T-helper 1 cell treated with Interleukin-12 subunit alpha and Interleukin-12 subunit beta and Interleukin-4 antibody, amounts not matched to agents 30 ng/mL and 1 ng/mL, for 36 hours (primary cell): Measurements from ENCODE around the gene HMGCS2. TPM values are rescaled to one million over a fixed set of nuclear protein-coding genes. Genes with fewer than 3 reads are reported as not detected.

ENCODE experiments used
- intact Hi-C: fragments of 100-400 bp; cut with micrococcal nuclease; formaldehyde crosslinking; loops from one replicate; pipeline ENCODE4 v1.15.1; 2024
- total RNA-seq: library from RNA; stranded (reverse); gene quantifications from 2 replicates; pipeline ENCODE4 v1.2.3, GENCODE V29; 2022

HMGCS2 gene
- total RNA-seq, 1 donor from 2014 or later, result not detected

DNA sequence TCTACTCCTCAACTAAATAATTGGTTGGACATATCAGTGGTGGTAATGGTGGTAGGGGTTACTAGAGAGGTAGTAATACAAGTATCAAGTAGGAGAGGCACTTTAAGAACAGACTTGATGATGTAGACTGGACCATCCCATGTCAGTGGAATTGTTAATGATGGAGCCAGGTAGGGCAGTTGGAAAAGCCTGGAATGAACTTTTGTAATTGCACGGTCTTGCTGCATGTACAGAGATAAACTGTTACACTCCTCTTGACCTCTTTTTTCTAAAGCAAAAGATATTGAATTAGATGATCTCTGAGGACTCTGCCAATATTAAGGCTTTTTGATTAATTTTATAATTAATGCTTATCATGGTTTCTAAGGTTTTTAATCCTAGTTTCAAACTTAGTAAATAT, 5.8 kb downstream of the HMGCS2 start:
- intact Hi-C loops, result no loop called here

DNA sequence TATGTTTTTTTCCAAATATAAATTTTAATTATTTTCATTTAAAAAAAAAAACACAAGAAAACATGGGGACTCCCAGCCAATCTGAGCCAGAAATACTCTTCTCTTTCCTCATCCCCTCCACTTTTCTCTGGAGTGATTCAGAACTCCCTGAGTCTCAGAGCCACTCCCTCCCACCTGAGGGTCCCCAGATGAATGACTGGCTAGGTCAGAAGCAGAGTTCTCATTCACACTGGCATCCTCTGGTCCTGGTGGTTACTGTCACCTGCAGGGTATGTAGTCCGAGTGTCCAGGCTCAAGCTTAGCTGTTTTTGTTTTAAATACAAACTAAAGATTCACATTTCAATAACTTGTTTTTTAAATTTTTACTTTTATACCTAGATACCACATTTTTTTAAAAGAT, 6.3 kb downstream of the HMGCS2 start:
- intact Hi-C loops, result no loop called here

GRCh38 chr1:119758584-119758983, 10.1 kb downstream of the HMGCS2 start:
- intact Hi-C loops, result no loop called here

GRCh38 chr1:119752592-119752991, 16.1 kb downstream of the HMGCS2 start:
- intact Hi-C loops, result no loop called here

GRCh38 chr1:119748040-119748439, 20.7 kb downstream of the HMGCS2 start:
- intact Hi-C loops, result loop anchor here (10.0 kb wide), 2 partner anchors 127 to 207 kb away; no protein-coding TSS in a partner anchor

DNA sequence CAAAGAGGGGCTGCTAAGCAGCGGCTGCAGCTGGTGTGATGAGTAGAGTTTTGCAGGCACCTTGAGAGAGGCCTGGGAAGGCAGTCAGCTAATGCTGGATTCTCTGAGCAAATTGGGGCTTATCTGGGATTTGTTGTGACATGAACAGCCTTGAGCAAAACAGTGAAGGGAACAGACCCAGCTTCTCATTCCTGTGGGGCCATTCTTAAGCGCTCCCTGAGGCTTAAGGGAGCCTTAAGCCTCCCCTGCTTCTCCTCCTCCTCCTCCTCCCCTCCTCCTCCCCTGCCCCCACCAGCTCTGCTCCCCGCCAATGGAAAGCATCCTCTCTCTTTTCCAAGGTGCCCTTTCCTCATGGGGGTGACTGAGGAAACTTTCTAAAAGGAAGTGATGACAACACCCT, 21.3 kb downstream of the HMGCS2 start:
- intact Hi-C loops, result loop anchor here (10.0 kb wide), 2 partner anchors 127 to 207 kb away; no protein-coding TSS in a partner anchor

DNA sequence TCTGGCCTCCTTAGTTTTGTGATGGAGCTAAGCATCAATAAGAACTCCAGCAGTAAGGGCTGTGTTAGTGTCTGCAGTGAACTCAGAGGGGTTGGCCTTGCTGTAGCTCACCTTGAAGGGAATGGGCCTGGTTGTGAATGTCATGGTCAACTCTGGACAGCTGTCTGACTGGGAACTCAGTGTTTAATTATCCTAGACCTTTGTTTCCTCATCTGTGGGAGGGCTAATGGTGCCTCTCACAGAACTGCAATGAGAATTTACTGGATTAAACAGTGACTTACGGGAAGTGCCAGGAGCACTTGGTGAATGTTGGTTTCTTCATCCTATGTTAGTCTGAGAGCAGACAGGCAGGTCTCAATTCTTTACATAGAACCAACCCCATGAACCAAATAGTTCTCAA, 23.7 kb downstream of the HMGCS2 start:
- intact Hi-C loops, result loop anchor here (10.0 kb wide), 2 partner anchors 130 to 210 kb away; no protein-coding TSS in a partner anchor

DNA sequence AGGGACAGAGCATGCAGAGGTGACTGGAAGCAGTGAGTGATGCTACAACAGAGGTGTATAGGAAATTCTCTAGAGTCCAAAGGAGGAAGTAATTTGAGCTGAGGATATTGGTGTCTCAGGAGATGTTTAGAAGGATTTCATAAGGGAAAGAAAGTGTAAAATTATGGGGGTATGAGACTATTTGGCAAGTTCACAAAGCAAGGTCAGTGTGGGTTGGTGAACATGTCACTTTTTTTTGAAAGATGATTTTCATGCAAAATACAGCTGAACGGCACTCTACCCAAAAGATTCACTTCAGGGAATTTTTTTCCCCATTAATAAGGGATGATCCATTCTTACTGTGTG, 24.1 kb downstream of the HMGCS2 start:
- intact Hi-C loops, result loop anchor here (1.0 to 10.0 kb wide), 3 partner anchors 65 to 210 kb away; no protein-coding TSS in a partner anchor

GRCh38 chr1:119743776-119744597, 24.7 kb downstream of the HMGCS2 start:
- intact Hi-C loops, result loop anchor here (1.0 to 10.0 kb wide), 3 partner anchors 65 to 211 kb away; no protein-coding TSS in a partner anchor

DNA sequence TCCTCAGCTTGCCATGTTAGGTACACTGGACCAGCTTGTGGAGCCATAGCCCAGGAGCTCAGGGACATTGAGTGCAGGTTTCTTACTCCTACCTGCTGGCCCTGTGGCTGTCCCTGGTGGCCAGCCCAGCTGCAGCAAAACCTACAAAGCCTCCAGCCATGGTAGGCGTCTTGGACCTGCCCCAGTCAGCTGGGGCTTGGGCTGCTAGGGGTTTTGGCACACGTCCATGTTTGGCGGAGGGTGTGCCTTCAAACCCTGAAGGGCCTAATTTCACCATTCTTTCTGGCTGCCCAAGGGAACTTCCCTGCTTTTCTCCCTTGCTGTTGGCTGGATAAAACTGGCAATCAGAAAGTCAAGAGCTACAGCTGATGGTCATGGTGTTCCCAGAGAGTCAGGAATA, 25.4 kb downstream of the HMGCS2 start:
- intact Hi-C loops, result loop anchor here (10.0 kb wide), 2 partner anchors 131 to 211 kb away; no protein-coding TSS in a partner anchor

DNA sequence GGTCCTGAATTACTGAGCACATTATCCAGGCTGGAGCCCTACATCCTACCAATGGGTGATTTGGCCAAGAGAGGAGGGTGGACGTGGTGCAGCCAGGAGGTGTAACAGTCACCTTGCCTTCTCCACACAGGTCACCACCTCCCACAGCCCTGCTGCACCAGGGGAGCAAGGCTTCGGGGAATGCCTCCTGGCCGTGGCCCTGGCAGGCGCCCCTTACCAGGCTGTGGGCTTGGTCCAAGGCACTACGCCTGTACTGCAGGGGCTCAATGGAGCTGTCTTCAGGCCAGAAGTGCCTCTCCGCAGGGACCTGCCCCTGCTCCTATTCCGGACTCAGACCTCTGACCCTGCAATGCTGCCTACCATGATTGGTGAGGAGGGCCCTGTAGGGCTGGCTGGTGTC, 26.0 kb downstream of the HMGCS2 start:
- intact Hi-C loops, result loop anchor here (10.0 kb wide), 2 partner anchors 132 to 212 kb away; no protein-coding TSS in a partner anchor

- intact Hi-C loops, result loop anchor here (10.0 kb wide), 2 partner anchors 133 to 213 kb away; no protein-coding TSS in a partner anchor
Observed at GRCh38 chr1:119742202-119742601, 26.5 kb downstream of the HMGCS2 start.

DNA sequence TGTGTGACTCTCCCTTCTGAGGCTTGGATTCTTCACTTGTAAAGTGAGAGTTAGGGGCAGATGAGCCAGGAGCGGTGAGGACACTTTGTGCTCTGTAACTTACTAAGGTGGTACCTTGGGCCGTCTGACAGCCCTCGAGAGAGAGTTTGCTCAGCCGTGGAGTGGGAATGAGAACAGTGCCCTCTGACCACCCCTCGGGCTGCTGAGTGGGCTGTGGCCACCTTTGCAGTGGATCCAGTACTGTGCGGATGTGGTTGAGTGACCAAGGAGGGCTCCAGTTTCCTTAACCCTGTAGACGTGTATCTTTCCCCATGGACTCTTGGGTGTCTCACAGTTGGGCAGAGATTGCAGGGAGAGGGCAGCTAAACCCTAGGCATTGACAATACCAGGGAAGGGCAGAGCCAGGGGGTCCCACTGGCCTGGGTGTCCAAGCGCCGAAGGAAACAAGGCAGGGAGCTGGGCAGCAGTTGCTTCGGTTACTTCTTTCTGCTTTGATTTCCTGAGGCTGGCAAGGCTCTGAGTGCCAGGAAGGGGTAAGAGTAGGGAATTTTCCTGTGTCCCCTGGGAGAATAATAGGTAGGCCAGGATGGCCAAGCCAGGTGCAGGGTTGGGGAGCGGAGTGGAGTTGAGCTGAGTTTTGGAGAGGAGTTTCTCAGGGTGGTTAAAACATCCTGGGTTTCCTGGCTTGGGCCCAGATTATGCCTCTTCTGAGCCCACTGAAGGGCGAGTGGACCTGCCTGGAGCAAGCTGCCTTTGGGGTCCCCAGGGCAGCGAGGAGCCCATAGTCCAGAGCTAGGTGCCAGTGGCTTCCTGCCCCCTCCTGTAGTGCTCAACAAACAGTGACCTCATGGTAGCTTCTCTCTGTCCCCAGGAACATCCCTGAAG, 27.6 kb downstream of the HMGCS2 start:
- intact Hi-C loops, result loop anchor here (10.0 kb wide), 2 partner anchors 134 to 214 kb away; no protein-coding TSS in a partner anchor

- intact Hi-C loops, result loop anchor here (10.0 kb wide), 2 partner anchors 135 to 215 kb away; no protein-coding TSS in a partner anchor
Observed at GRCh38 chr1:119740261-119740660, 28.4 kb downstream of the HMGCS2 start.

DNA sequence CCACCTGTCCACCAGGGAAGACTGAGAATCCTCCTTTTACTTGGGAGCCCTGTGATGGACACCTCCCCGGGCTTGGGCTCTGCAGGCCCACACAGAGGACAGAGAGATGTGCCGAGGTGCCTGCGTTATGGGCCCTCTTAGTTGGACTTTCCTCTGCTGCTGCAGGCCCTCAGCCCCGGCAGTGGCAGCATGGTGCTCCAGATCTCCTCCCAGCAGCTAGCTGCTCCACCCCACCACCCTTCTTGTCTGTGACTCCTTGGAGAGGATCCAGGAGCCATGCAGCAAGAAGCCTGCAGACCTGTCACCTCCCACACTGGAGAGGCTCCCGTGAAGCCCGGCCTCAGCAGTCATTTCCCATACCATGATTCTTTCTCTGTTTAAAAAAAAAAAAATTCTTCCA, 29.6 kb downstream of the HMGCS2 start:
- intact Hi-C loops, result no loop called here

DNA sequence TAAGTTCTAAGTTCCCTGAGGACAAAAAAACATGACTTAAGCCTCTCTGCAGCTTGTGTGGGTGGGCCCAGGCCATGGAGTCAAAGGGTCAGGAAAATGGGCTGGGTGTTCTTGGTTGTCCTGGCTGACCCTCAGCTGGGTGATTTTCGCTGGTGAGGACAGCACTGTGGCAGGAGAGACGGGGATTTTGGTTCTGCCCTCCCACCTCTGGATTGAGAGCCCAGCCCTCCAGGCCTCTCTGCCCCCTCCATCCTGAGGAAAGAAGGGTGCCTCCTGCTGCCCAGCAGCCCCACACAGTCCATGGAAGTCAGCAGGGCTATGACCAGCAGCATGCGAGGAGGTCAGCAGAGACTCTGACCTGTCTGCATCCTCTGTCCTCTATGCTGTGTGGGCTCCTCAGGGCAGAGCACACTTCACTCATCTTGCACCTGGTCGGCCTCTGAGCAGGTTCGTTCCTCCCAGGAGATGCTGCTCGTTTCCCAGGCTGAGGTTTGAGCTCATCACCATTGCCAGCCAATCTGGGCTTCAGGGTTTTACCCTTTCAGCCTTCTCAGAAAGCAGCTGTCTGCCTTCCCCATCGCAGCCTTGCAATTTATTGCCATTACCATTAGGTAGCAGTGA, 30.5 kb downstream of the HMGCS2 start:
- intact Hi-C loops, result no loop called here

- intact Hi-C loops, result no loop called here
Observed at GRCh38 chr1:119737040-119737682, 31.5 kb downstream of the HMGCS2 start.

DNA sequence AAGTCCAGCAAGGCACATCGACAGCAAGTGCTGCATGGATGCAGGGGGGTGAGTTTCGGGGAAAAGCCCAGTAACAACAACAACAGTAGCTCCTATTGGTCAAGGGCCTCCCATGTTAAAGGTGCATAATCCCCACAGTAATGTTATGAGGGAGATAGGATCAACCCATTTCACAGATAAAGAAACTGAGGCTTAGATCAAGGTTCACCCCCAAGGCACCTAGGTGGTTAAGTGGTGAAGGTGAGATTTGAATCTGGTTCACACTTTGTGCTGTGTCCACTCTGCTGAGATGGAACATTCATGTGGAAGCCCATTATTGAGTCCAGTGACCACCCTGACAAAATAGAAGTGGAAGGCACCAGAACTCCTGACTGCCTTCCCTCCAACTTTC, 32.1 kb downstream of the HMGCS2 start:
- intact Hi-C loops, result no loop called here

- intact Hi-C loops, result no loop called here
Observed at GRCh38 chr1:119735217-119735616, 33.5 kb downstream of the HMGCS2 start.

- intact Hi-C loops, result no loop called here
Observed at GRCh38 chr1:119733754-119734153, 35.0 kb downstream of the HMGCS2 start.
